H54 (cell line): ENCODE data around the gene PELO.
"Not testable (repeated sequence)": the region's sequence is repeated elsewhere in the genome, so short reads cannot be mapped to it uniquely, and the experiment has no call there.

Source experiments
- DNase-seq: peaks from one replicate; pipeline ENCODE4 v3.0.0; 2011; ENCODE audit warnings: low spot score, mixed read lengths; ENCODE audit not compliant: insufficient read length
- FAIRE-seq: peaks from 3 replicates; lab custom pipeline; 2011; peaks lifted over from hg19 to GRCh38; lab: Jason Lieb, UNC
- POLR2A ChIP-seq: IDR thresholded peaks from 2 replicates; pipeline ENCODE4 v1.6.1; 2011; ENCODE audit warnings: low read depth, mild to moderate bottlenecking, low read length

PELO gene, protein sequence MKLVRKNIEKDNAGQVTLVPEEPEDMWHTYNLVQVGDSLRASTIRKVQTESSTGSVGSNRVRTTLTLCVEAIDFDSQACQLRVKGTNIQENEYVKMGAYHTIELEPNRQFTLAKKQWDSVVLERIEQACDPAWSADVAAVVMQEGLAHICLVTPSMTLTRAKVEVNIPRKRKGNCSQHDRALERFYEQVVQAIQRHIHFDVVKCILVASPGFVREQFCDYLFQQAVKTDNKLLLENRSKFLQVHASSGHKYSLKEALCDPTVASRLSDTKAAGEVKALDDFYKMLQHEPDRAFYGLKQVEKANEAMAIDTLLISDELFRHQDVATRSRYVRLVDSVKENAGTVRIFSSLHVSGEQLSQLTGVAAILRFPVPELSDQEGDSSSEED

DNA sequence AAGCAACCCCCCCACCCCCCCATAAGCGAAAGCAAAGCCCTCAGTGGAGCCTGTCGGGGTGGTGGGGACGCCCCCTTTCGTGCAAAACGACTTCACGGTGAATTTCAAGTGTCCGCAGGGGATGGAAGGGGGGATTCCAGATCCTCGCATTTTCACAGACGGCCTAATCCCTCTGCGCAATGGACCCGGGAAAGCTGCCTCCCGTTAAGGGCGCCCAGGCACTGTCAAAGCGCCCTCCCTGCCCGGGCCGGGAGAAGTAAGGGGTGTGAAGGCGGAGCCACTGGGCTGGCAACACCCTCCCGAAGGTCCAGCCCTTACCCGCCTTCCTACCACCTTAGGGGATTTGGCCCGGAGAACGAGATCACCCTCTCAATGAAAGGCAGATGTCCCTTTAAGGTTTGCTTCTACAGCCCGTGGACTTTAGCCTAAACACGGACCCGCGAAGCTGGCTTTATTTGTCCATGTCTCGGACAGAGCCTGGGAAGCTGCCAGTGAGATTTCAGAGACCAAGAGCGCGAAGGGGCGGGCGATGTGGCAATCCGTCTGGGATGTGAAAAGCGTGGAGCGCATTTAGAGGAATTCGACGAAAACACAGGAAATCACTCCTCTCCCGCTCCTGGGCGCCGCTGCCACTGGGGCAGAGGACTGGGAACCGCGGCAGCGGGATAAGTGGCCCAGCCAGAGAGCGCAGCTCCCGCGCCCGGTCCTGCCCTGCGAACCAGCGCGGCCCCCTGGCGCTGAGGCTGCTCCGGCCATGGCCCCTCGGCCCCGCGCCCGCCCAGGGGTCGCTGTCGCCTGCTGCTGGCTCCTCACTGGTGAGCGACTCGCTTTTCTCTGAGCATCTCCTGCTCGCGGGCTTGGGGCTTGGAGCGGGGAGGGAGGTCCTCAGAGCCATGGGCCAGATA is at the start of gene PELO, which contains the start of gene ITGA1:
Gene PELO, plus strand, starts transcription at position 317 of the 905 bp plus-strand sequence. CDS start 12,479 bp downstream, outside the sequence.
Gene ITGA1, plus strand, starts transcription at position 317 of the 905 bp plus-strand sequence. Its CDS starts 438 bp downstream, at position 755.
- FAIRE-seq: peak; percentile 89
- peak; percentile 54 for DNase-seq
- TF ChIP-seq POLR2A: peak; percentile 45

DNA sequence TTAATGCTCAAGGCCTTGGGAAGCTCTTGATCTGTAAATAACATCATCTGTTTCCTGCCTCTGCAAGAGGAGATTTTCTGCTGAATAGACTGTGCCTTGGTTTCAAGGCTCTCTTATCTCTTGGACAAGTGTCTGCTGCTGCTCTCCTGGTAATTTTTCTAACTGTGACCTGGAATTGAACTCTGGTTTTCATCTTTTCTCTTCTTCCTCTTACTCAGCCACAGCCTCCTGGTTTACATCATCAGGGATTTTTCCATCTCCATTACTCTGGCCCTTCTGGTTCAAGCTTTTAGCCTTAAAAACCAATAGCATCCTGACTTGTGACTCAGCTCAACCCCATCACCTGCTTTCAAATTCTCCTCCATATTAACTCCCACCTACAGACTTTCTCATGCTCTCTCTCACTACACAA is 49.6 kb upstream of the PELO start:
- DNase-seq: no peak

DNA sequence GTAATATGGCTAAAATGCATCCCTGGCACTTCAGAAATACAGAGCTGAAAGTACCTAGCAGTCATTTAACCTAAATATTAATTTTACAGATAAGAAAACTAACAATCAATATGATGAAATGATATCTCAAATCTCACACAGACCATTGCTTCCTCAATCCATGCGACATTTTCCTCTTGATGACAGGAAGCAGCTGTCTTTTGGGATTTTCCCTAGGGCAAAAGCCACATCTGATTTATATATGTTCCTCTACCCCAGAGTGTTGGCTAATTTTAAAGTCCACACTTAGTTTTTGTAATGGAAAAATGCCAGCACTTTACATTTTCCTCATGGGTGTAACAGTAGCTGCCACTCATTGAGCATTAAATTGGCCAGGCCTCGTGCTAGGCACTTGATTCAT is 47.7 kb upstream of the PELO start:
- no peak for FAIRE-seq

More for the DNA sequence above, 49.6 kb upstream of the PELO start:
- no peak for FAIRE-seq
- TF ChIP-seq POLR2A: no peak

DNA sequence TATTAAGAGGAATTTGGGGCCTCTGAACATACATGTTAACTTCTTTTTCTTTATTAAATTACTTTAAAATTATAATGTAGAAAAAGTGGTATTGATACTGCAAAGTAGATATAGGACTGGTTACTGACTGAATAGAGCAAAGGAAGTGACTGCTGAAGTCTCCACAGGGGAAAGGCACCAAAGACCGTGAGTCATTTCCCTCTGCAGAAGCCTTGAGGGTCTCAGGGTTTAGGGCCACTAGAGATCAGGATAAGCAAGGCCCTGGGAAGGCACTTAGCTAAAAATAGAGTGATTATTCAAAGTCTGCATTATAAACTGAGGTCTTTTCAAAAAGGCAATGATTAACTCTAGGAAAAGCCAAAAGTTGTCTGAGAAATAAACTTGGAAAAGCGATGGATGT is 44.7 kb upstream of the PELO start:
- TF ChIP-seq POLR2A: no peak
- no peak for DNase-seq
- FAIRE-seq: no peak

More for the DNA sequence above, 47.7 kb upstream of the PELO start:
- DNase-seq: no peak
- no peak for TF ChIP-seq POLR2A

DNA sequence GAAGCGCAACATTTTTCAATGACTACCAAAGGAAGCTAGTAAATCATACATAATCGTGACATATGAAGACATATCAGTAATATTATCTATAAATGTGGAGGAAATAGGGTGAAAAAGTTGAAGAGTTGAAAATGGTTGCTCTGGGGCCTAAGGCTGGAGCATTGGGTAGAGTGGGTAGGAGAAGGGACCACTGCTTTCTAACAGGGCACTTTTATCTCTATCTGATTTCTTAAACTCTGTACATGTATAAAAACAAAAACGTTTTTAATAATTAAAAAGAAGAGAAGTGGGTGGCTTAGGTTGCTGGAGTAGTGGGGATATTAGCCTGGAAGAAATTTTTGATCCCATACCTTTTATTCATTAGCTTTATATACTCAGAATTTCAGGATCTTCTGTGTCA is 44.2 kb upstream of the PELO start:
- FAIRE-seq (no peak), DNase-seq (no peak)
- TF ChIP-seq POLR2A: no peak

DNA sequence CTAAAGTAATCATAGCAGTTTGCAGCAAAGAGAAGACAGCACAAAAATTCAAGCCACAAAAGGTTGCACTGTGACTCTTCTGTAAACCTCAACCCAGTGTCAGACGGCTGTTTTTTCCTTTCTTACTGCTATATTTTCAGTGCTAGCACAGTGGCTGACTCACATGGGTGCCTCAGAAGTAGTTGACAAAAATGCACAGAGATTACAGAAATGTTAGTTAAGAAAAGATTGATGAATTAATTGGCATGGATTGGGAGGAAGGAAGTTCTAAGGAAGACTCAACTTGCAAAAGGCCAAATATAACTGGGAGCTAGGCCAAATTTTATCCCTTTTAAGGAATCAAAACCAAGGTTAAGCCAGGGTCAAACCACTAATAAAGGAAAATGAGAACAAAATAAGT is 43.7 kb upstream of the PELO start:
- FAIRE-seq (no peak), DNase-seq (no peak)
- TF ChIP-seq POLR2A: no peak

DNA sequence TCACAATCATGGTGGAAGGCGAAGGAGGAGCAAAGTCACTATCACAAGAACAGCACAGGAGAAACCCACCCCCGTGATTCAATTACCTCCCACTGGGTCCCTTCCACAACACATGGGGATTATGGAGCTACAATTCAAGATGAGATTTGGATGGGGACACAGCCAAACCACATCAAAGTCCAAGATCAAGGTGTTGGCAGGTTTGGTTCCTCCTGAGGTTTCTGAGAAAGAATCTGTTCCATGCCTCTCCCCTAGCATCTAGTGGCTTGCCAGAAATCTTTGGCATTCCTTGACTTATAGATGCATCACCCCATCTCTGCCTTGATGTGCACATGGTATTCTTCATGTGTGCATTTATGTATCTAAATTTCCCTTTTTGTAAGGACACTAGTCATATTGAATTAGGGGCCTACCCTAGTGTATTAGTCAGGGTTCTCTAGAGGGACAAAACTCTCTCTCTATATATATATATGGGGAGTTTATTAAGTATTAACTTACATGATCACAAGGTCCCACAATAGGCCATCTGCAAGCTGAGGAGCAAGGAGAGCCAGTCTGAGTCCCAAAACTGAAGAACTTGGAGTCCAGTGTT is 42.8 kb upstream of the PELO start:
- not testable (repeated sequence) for DNase-seq, FAIRE-seq

DNA sequence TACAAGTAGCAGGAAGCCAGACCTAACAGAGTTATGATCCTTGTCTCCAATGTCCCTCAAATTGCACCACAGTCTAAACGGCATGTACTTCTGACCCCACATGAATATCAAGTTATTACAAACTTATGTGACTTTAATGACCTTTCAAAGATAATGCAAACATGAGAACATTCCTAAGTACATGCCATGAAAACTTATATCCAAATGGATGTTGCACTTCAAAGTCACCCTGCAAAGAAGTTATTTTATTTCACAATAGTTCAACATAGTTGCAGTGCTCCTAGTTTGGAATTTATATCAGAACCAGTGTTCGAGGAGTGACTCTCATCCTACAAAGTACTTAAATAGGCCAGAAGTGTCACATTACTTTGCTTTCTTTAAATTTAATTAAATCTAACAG is 41.2 kb upstream of the PELO start:
- TF ChIP-seq POLR2A: no peak
- FAIRE-seq: no peak
- DNase-seq: no peak

DNA sequence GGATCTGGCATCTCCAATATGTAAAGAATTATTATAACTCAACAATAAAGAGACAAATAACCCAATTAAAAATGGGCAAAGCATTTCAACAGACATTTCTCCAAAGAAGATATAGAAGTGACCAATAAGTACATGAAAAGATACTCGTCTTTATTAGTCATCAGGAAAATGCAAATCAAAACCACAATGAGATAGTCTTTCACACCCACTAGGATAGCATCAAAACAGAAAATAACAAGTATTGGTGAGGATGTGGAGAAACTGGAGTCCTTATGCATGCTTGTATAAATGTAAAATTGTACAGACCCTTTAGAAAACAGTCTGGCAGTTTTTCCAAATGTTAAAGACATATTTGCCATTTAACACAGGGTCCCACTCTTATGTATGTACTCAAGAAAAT is 39.1 kb upstream of the PELO start:
- DNase-seq (no peak), FAIRE-seq (no peak)
- no peak for TF ChIP-seq POLR2A

DNA sequence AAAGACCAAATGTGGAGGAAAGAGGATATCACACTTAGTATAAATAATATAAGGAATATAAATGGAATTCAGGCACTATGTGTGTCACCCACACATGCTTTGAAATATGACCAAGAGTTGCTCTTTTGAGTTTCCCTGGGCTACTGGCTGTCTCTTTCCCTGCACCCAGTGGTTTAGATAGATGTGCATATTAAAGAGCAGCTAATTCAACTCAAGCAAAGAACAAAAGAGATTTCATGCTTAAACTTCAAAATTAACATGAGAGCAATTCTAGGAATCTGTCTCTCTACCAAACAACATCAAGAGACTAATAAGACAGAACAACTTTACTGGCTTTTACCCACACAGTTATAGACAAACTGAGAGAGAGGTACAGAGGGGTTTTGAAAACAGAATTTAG is 38.0 kb upstream of the PELO start:
- FAIRE-seq (no peak), DNase-seq (no peak)
- TF ChIP-seq POLR2A: no peak

DNA sequence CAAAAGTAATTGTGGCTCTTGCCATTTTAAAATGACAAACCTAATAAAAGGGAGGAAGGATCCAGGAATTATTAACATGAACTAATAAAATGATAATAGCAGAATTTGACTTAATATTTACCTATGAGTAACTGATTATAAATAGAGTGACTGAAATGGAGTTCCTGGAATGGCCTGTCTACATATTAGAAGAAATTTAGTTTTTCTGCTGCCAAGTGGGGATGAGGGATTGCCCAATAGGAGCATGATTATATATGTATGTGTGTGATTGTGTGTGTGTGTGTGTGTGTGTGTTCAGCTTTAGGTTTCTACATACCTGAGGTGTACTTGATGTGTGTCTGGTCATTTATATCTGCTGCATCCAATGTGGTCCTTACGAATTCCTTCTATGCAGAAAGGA is 36.6 kb upstream of the PELO start:
- DNase-seq (no peak), FAIRE-seq (no peak)
- no peak for TF ChIP-seq POLR2A

DNA sequence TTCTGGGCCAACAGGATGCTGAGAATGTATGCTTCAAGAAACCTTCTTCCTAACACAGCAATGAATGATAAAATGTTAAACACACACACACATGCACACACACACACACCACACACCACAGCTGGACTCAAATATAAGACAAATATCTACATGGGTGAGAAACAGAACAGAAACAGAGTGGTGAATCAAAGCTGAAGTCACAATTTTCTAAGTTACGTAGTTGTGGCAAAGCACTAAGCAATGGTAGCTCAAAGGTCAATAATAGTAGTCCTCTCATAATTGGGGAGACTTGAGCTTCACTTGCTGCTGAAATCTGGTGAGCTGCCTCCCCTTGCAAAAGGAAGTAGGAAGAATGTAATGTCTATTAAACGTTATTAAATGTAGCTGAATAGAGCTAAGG is 33.7 kb upstream of the PELO start:
- no peak for TF ChIP-seq POLR2A
- no peak for DNase-seq
- FAIRE-seq: no peak

DNA sequence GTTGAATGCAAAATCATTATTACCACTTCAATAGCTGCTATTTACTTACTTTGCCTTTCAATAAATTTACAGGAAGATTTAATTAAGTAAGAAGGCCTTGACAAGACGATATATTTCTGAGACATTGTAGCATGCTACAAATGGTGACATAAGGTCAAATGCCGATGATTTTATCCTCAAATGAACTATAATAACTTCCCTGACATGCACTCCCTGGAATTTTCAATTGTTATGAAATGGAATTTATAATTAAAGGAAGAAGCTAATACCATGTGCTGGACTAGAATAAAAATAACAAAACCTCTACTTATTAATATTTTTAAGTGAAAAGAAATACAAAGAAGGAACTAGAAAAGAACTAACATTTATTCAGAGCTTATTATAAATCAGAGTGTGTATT is 30.2 kb upstream of the PELO start:
- no peak for TF ChIP-seq POLR2A
- FAIRE-seq (no peak), DNase-seq (no peak)

DNA sequence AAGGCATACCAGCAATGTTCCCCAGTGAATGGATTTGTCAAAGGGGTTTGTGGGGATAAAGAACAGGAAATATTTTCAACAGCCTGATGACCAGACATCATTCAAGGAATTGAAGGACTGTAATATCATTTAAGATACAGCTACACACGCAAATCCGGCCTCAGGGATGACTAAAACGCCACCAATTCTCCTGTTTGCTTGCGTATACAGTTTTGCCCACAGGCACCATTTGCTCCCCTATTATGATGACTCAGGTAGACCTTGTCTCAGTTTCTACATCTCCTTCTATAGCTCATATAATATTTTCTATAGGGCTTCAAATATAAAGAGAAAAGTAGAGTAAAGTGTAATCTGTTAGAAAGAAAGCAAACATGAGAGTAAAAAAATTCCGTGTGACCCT is 29.7 kb upstream of the PELO start:
- DNase-seq: no peak
- TF ChIP-seq POLR2A: no peak
- no peak for FAIRE-seq

DNA sequence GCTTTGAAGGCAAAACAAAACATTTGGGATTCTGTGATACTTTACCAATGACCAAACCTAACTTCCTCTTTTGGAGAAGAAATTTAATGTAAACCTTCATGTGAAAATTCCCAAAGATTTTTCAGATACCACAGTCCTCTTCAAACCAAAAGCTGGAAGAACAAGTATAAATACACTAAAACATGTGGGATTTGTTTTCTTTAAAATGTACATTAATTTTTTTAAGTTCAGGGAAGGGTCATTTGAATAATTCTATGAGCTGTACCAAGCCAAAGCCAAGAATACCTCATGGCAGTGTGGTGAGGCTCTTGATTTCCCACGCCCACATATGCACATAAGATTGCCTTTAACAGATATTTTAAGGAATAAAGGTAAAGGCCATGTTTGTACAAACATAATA is 28.4 kb upstream of the PELO start:
- FAIRE-seq (no peak), DNase-seq (no peak)
- TF ChIP-seq POLR2A: no peak
